ENCODE data around the gene HBP1. TPM values are rescaled to one million over a fixed set of nuclear protein-coding genes. Genes with fewer than 3 reads are reported as not detected.
A peak's percentile ranks its signal among the peaks of the same experiment; 100 is the strongest.

Gene HBP1
- total and polyA plus RNA-seq, 2 of the 13 experiments (the other 11 are each of a cell fraction or from before 2014, with no cell fraction given), result 22.9 to 44.1 TPM

- TF ChIP-seq ZNF550 (CRISPR knock-in tag; IDR thresholded peaks at IDR 0.05; ENCODE audit: borderline replicate concordance) (no peak), ERF (CRISPR knock-in tag; IDR thresholded peaks at IDR 0.05) (no peak), ISX (CRISPR knock-in tag; conservative IDR thresholded peaks at IDR 0.05) (no peak), ZSCAN30 (CRISPR knock-in tag; IDR thresholded peaks at IDR 0.05) (0 out of 2 replicates have a peak, but pooled peaks have one; percentile 55), ZNF790 (CRISPR knock-in tag; IDR thresholded peaks at IDR 0.05; ENCODE audit: borderline replicate concordance) (no peak), WIZ (CRISPR knock-in tag; IDR thresholded peaks at IDR 0.05) (no peak), ZNF841 (CRISPR knock-in tag; IDR thresholded peaks at IDR 0.05; ENCODE audit: borderline replicate concordance) (no peak), SRSF1 (optimal IDR thresholded peaks at IDR 0.05; ENCODE audit: low read depth, low read length) (no peak), KDM5A (IDR thresholded peaks at IDR 0.05; ENCODE audit: borderline replicate concordance, low read length) (peak; percentile 18; the same call in 1 of the 2 replicates), DNMT3B (CRISPR knock-in tag; conservative IDR thresholded peaks at IDR 0.05) (0 out of 2 replicates have a peak, but pooled peaks have one; percentile 27), YY1 (IDR thresholded peaks at IDR 0.05; ENCODE audit: insufficient read depth, insufficient replicate concordance, low read depth, low read length) (peak; percentile 83), HOXA3 (CRISPR knock-in tag; IDR thresholded peaks at IDR 0.05) (peak; percentile 13; the same call in 1 of the 2 replicates), ZNF749 (CRISPR knock-in tag; IDR thresholded peaks at IDR 0.05; ENCODE audit: borderline replicate concordance) (no peak), IRF2 (CRISPR knock-in tag; IDR thresholded peaks at IDR 0.05) (peak; percentile 10; the same call in 1 of the 2 replicates), PHF20 (CRISPR knock-in tag; IDR thresholded peaks at IDR 0.05) (0 out of 2 replicates have a peak, but pooled peaks have one; percentile 26), CBFB (CRISPR knock-in tag; IDR thresholded peaks at IDR 0.05) (no peak), IKZF5 (CRISPR knock-in tag; IDR thresholded peaks at IDR 0.05) (no peak; the same call in 1 of the 2 replicates), ISL2 (CRISPR knock-in tag; IDR thresholded peaks at IDR 0.05) (0 out of 2 replicates have a peak, but pooled peaks have one; percentile 7), IRX3 (CRISPR knock-in tag; IDR thresholded peaks at IDR 0.05; ENCODE audit: borderline replicate concordance, low read depth) (no peak), MIXL1 (CRISPR knock-in tag; IDR thresholded peaks at IDR 0.05) (0 out of 2 replicates have a peak, but pooled peaks have one; percentile 45), ZNF20 (CRISPR knock-in tag; IDR thresholded peaks at IDR 0.05) (no peak), MEF2D (CRISPR knock-in tag; IDR thresholded peaks at IDR 0.05) (no peak), RBM39 (IDR thresholded peaks at IDR 0.05; ENCODE audit: low read depth, low read length, poor library complexity, severe bottlenecking) (no peak), NFIB (CRISPR knock-in tag; IDR thresholded peaks at IDR 0.05; ENCODE audit: borderline replicate concordance) (no peak), ATF7 (IDR thresholded peaks at IDR 0.05) (peak; percentile 70), ATF7 (CRISPR knock-in tag; IDR thresholded peaks at IDR 0.05) (no peak), FOXA3 (CRISPR knock-in tag; IDR thresholded peaks at IDR 0.05) (0 out of 2 replicates have a peak, but pooled peaks have one; percentile 6)
- TF ChIP-seq, protein P1, sequence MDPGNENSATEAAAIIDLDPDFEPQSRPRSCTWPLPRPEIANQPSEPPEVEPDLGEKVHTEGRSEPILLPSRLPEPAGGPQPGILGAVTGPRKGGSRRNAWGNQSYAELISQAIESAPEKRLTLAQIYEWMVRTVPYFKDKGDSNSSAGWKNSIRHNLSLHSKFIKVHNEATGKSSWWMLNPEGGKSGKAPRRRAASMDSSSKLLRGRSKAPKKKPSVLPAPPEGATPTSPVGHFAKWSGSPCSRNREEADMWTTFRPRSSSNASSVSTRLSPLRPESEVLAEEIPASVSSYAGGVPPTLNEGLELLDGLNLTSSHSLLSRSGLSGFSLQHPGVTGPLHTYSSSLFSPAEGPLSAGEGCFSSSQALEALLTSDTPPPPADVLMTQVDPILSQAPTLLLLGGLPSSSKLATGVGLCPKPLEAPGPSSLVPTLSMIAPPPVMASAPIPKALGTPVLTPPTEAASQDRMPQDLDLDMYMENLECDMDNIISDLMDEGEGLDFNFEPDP (CRISPR knock-in tag; conservative IDR thresholded peaks at IDR 0.05), result no peak
- TF ChIP-seq, protein P2, sequence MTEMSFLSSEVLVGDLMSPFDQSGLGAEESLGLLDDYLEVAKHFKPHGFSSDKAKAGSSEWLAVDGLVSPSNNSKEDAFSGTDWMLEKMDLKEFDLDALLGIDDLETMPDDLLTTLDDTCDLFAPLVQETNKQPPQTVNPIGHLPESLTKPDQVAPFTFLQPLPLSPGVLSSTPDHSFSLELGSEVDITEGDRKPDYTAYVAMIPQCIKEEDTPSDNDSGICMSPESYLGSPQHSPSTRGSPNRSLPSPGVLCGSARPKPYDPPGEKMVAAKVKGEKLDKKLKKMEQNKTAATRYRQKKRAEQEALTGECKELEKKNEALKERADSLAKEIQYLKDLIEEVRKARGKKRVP (CRISPR knock-in tag; IDR thresholded peaks at IDR 0.05), result peak in 1 of 2 experiments; percentile 31; a peak in 1 of 4 replicates
Observed at GRCh38 chr7:107167483-107168232, 1.1 kb upstream of the HBP1 start (continued).

Data from HepG2 (cell line).